ENCODE measurements around the gene GPR35.

GPR35 gene

GRCh38 chr2:240624950-240625621 lies at the start of gene GPR35:
Gene GPR35 (plus strand): TSS chr2:240625480. CDS start chr2:240629953, 4,473 bp downstream.
- no peak for DNase-seq (ENCODE audit: low read depth)

- DNase-seq (ENCODE audit: low read depth): no peak
Measured at GRCh38 chr2:240576036-240576435, 49.2 kb upstream of the GPR35 start.

GRCh38 chr2:240576436-240577205 lies 48.7 kb upstream of the GPR35 start:
- DNase-seq (ENCODE audit: low read depth): no peak

- DNase-seq (ENCODE audit: low read depth): no peak
Measured at GRCh38 chr2:240577281-240578109, 47.8 kb upstream of the GPR35 start.

- no peak for DNase-seq (ENCODE audit: low read depth)
Measured at GRCh38 chr2:240578110-240578450, 47.2 kb upstream of the GPR35 start.

- DNase-seq (ENCODE audit: low read depth): no peak
Measured at GRCh38 chr2:240578488-240578887, 46.8 kb upstream of the GPR35 start.

GRCh38 chr2:240579071-240579762 lies 46.1 kb upstream of the GPR35 start:
- DNase-seq (ENCODE audit: low read depth): no peak

GRCh38 chr2:240579771-240580614 lies 45.3 kb upstream of the GPR35 start:
- DNase-seq (ENCODE audit: low read depth): peak; percentile 60

GRCh38 chr2:240581811-240582210 lies 43.5 kb upstream of the GPR35 start:
- no peak for DNase-seq (ENCODE audit: low read depth)

GRCh38 chr2:240582781-240583180 lies 42.5 kb upstream of the GPR35 start:
- DNase-seq (ENCODE audit: low read depth): no peak

- no peak for DNase-seq (ENCODE audit: low read depth)
Measured at GRCh38 chr2:240583774-240584173, 41.5 kb upstream of the GPR35 start.

- no peak for DNase-seq (ENCODE audit: low read depth)
Measured at GRCh38 chr2:240584486-240585031, 40.7 kb upstream of the GPR35 start.

- DNase-seq (ENCODE audit: low read depth): no peak
Measured at GRCh38 chr2:240585101-240585500, 40.2 kb upstream of the GPR35 start.

GRCh38 chr2:240585681-240586197 lies 39.5 kb upstream of the GPR35 start:
- DNase-seq (ENCODE audit: low read depth): no peak

GRCh38 chr2:240586198-240586918 lies 38.9 kb upstream of the GPR35 start, which contains the start of gene CAPN10:
Gene CAPN10 (plus strand): TSS chr2:240586734. CDS start chr2:240586912, 178 bp downstream.
- DNase-seq (ENCODE audit: low read depth): peak; percentile 92

- DNase-seq (ENCODE audit: low read depth): no peak
Measured at GRCh38 chr2:240586919-240587800, 38.1 kb upstream of the GPR35 start.

GRCh38 chr2:240588006-240588655 lies 37.1 kb upstream of the GPR35 start:
- DNase-seq (ENCODE audit: low read depth): no peak

- DNase-seq (ENCODE audit: low read depth): no peak
Measured at GRCh38 chr2:240588669-240589068, 36.6 kb upstream of the GPR35 start.
